Upper lobe of right lung (tissue), 1 donor: ENCODE data around the gene TGFB1I1. TPM values are rescaled to one million over a fixed set of nuclear protein-coding genes. Genes with fewer than 3 reads are reported as not detected.

Experiments used
- ATAC-seq: fragments of 200-7000 bp; cut with Tn5 transposase; one replicate; pipeline ENCODE4 v1.9.1; 2020; ENCODE audit warnings: mild to moderate bottlenecking, moderate library complexity
- DNase-seq: peaks from one replicate; pipeline ENCODE4 v3.0.0-alpha.2; 2020
- H3K27ac ChIP-seq: fragments of 200-600 bp; one replicate; pipeline ENCODE4 v1.8.0; 2022
- H3K27me3 ChIP-seq: fragments of 200-600 bp; one replicate; pipeline ENCODE4 v1.8.0; 2022; ENCODE audit warnings: mild to moderate bottlenecking
- H3K36me3 ChIP-seq: fragments of 200-600 bp; one replicate; pipeline ENCODE4 v1.8.0; 2022
- H3K4me1 ChIP-seq: fragments of 200-600 bp; one replicate; pipeline ENCODE4 v1.8.0; 2022
- H3K4me3 ChIP-seq: fragments of 200-600 bp; one replicate; pipeline ENCODE4 v1.8.0; 2022; ENCODE audit warnings: mild to moderate bottlenecking
- H3K9me3 ChIP-seq: fragments of 200-600 bp; one replicate; pipeline ENCODE4 v1.8.0; 2022
- CTCF ChIP-seq: fragments of 200-600 bp; IDR thresholded peaks from one replicate; pipeline ENCODE4 v1.8.0; 2022; ENCODE audit warnings: antibody characterized with exemption
- intact Hi-C: fragments of 100-400 bp; cut with DNase I; formaldehyde crosslinking; loops from one replicate; pipeline ENCODE4 v1.11.0; 2022
- total RNA-seq: library from RNA; stranded (reverse); fragmentation: NEBNext Ultra II Directional; extraction: Animal tissue kit (Norgen Biotek cat#: 25700); gene quantifications from one replicate; pipeline ENCODE4 v1.2.1, GENCODE V29; 2021
- donor health status: DM: no; HTN: yes; CAD: no; lungs with severe emphysema.

TGFB1I1 gene
- total RNA-seq, 1 donor from 2014 or later, result 49.9 TPM

- Histone ChIP-seq H3K27me3 (no peaks in the 10 kb centered on the region), H3K27ac (no peak overlapping the region), H3K4me3 (no peak overlapping the region), H3K4me1 (peaks cover 38% of the 10 kb centered on the region), H3K36me3 (peaks cover under 1% of the 10 kb centered on the region), H3K9me3 (no peaks in the 10 kb centered on the region)
- intact Hi-C loops, result no loop called here
- no peak for TF ChIP-seq CTCF
- DNase-seq (no peak), ATAC-seq (no peak)
Measured at GRCh38 chr16:31505483-31505882, 33.5 kb downstream of the TGFB1I1 start.

GRCh38 chr16:31507617-31507928, 35.6 kb downstream of the TGFB1I1 start:
- H3K9me3 ChIP-seq, result no peaks in the 10 kb centered on the region
- intact Hi-C loops, result no loop called here
- no peaks in the 10 kb centered on the region for H3K27me3 ChIP-seq
- DNase-seq (no peak), ATAC-seq (no peak)
- peaks cover 34% of the 10 kb centered on the region for H3K4me1 ChIP-seq
- peak overlapping the region; percentile 100 for H3K4me3 ChIP-seq
- TF ChIP-seq CTCF, result no peak
- H3K36me3 ChIP-seq, result no peaks in the 10 kb centered on the region
- H3K27ac ChIP-seq, result peak overlapping the region; percentile 97

GRCh38 chr16:31507929-31508705, 36.2 kb downstream of the TGFB1I1 start, which contains the start of gene RUSF1:
RUSF1 (minus strand) TSS chr16:31508391; CDS start chr16:31508373, 18 bp downstream.
- Histone ChIP-seq H3K36me3 (no peaks in the 10 kb centered on the region), H3K4me3 (peak within 1 kb of the TSS; percentile 100), H3K4me1 (peaks cover 34% of the 10 kb centered on the region), H3K9me3 (no peaks in the 10 kb centered on the region), H3K27ac (peak within 1 kb of the TSS; percentile 97), H3K27me3 (no peaks in the 10 kb centered on the region)
- intact Hi-C loops, result no loop called here
- ATAC-seq (peak; percentile 95), DNase-seq (peak; percentile 96)
- no peak for TF ChIP-seq CTCF

DNA sequence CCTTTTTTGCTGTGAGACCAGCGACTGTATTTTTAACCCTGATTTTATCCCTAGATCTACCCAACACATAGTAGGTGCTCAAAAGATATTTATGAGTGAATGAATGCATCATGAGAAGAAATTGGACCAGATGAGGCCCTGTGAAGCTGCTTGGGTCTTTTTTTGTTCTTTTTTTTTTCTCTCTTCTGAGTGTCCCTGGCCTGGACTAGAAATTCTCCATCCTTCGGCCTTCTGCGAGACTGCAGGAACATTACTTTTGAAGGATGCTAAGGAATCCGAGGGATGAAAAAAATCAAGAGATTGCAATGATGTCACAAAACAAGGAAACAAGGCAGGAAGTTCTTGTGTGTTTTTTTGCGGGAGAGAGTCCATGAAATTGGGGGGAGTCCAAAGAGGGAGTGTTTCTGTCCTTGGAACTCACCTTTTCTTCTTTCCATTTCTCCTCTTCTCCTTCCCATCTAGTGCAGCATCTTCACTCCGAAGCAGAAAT, 36.8 kb downstream of the TGFB1I1 start:
- H3K4me3 ChIP-seq, result peak overlapping the region; percentile 100
- H3K36me3 ChIP-seq, result no peaks in the 10 kb centered on the region
- H3K4me1 ChIP-seq, result peaks cover 33% of the 10 kb centered on the region
- H3K27ac ChIP-seq, result peak overlapping the region; percentile 97
- intact Hi-C loops, result no loop called here
- no peak for TF ChIP-seq CTCF
- DNase-seq (no peak), ATAC-seq (no peak)
- H3K9me3 ChIP-seq, result no peaks in the 10 kb centered on the region
- H3K27me3 ChIP-seq, result no peaks in the 10 kb centered on the region

DNA sequence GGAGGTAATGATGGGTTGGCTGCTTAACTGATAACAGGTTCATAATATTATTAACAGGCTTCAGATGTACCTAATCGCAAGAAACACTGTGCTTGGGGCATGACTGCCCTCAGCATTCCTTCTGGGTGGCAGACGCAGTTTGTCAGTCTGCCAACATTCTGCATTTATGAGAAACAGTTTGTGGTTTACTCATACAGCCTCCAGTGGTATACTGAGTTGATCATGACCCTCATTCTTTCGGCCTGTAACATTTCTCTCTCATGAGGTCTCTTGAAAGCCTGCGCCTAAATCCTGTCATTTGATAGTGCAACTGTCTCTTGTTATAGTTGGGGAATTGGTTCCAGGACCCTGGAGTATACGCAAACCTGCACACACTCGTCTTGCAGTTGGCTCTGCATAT, 41.2 kb downstream of the TGFB1I1 start:
- intact Hi-C loops, result no loop called here

More for the DNA sequence above, 41.2 kb downstream of the TGFB1I1 start:
- ATAC-seq, result no peak
- Histone ChIP-seq H3K9me3 (no peaks in the 10 kb centered on the region), H3K4me1 (peaks cover 11% of the 10 kb centered on the region), H3K4me3 (no peak overlapping the region), H3K27me3 (no peaks in the 10 kb centered on the region), H3K27ac (no peak overlapping the region), H3K36me3 (no peaks in the 10 kb centered on the region)
- DNase-seq, result no peak
- TF ChIP-seq CTCF, result no peak
